ENCODE results near the gene PLEKHG1. TPM values are rescaled to one million over a fixed set of nuclear protein-coding genes. Genes with fewer than 3 reads are reported as not detected.

Gene PLEKHG1
- total RNA-seq, 1 donor from 2014 or later, result 3.3 TPM

DNA sequence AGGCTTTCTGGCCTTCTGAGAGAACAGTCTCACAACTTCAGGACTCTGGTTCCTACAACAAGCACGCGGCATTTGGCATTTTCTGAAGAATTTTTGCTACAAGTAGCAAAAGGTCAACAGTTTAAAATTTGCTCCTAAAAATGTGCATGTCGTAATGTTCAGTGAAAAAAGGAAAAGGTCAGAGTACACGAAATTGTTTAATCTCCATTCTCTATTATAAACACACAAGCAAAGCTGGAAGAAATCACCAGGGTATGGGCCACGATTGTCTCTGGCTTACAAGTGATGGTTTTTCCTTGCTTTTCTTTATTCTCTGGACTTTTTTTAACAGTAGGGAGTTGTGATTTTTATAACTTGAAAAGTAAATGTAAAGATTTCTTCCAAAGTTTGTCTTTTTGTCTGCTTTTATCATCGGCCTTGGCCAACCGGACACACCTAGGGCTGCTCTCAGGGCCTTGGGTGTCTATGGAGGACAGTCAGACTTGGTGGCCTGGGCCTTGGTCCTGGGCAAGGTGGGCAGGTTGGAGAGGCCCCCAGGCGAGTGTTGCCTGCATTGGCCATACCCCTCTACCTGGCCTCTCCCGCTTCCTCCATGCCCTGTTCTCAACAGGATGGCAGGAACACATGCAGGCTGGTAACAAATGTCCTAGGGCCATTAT, 32.4 kb downstream of the PLEKHG1 start:
- DNase-seq (ENCODE audit: extremely low spot score, unreplicated experiment), result no peak
- Mint-ChIP-seq H3K4me1 (ENCODE audit: unreplicated experiment) (peaks cover 8% of the 10 kb centered on the region), H3K36me3 (ENCODE audit: unreplicated experiment) (no peaks in the 10 kb centered on the region)

DNA sequence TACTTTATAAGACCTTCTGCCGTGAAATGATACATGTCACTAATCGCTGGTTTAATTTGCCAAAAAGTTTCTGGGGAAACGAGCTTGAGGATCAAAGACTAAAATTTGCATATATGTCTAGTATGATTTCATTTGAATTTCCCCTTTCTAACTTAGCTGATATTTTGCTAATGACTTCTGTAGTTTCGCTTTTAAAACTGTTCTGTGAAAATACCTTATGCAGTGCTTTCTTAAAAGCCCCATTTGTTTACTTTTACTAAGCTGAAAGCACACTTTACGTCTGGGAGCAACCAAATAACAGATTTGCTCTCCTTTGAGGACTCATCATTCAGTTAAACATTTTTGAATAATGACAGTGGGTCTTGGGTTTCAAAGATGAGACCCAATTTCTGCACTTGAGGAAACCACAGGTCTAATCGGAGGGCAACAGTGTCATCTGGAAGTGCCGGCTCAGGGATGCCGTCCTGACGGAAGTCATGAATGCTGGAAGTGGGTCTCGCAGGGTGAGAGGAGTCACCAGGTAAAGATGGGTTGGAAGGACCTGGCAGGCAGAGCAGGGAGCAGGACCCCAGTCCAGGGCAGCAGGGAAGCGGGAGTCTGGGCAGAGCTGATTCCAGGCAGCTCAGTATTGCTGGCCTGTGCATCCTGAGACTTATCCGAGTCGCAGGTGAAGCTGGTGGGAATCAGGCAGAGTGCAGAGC, 33.2 kb downstream of the PLEKHG1 start:
- Mint-ChIP-seq H3K27me3 (ENCODE audit: unreplicated experiment) (peaks cover 38% of the 10 kb centered on the region), H3K4me3 (ENCODE audit: unreplicated experiment) (no peak overlapping the region), H3K9me3 (ENCODE audit: unreplicated experiment) (no peaks in the 10 kb centered on the region), H3K27ac (ENCODE audit: unreplicated experiment) (no peak overlapping the region), H3K36me3 (ENCODE audit: unreplicated experiment) (no peaks in the 10 kb centered on the region), H3K4me1 (ENCODE audit: unreplicated experiment) (peaks cover 7% of the 10 kb centered on the region)
- no peak for DNase-seq (ENCODE audit: extremely low spot score, unreplicated experiment)
- TF ChIP-seq, protein P1, sequence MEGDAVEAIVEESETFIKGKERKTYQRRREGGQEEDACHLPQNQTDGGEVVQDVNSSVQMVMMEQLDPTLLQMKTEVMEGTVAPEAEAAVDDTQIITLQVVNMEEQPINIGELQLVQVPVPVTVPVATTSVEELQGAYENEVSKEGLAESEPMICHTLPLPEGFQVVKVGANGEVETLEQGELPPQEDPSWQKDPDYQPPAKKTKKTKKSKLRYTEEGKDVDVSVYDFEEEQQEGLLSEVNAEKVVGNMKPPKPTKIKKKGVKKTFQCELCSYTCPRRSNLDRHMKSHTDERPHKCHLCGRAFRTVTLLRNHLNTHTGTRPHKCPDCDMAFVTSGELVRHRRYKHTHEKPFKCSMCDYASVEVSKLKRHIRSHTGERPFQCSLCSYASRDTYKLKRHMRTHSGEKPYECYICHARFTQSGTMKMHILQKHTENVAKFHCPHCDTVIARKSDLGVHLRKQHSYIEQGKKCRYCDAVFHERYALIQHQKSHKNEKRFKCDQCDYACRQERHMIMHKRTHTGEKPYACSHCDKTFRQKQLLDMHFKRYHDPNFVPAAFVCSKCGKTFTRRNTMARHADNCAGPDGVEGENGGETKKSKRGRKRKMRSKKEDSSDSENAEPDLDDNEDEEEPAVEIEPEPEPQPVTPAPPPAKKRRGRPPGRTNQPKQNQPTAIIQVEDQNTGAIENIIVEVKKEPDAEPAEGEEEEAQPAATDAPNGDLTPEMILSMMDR (IDR thresholded peaks at IDR 0.05), result no peak

More for the DNA sequence above, 32.4 kb downstream of the PLEKHG1 start:
- no peaks in the 10 kb centered on the region for H3K9me3 Mint-ChIP-seq (ENCODE audit: unreplicated experiment)
- no peak overlapping the region for H3K4me3 Mint-ChIP-seq (ENCODE audit: unreplicated experiment)
- peaks cover 35% of the 10 kb centered on the region for H3K27me3 Mint-ChIP-seq (ENCODE audit: unreplicated experiment)
- TF ChIP-seq, protein P1 (IDR thresholded peaks at IDR 0.05), result no peak
- no peak overlapping the region for H3K27ac Mint-ChIP-seq (ENCODE audit: unreplicated experiment)

DNA sequence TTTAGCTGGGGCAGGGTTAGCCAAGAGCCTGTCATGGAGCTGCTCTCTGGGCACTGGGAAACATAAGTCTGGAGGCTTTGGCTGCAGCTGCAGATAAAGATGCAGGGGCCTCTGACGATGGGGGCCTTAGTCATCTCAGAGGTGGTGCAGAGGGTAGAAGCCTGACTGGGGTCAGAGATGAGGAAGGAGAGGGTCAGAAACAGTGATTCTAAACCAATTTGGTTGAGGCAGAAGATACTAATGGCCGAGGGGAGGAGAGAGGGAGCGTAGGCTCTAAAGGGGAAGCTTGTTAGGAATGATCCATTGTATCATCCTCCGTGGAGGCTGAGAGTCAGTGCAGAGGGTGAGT, 33.8 kb downstream of the PLEKHG1 start:
- peaks cover 38% of the 10 kb centered on the region for H3K27me3 Mint-ChIP-seq (ENCODE audit: unreplicated experiment)
- H3K27ac Mint-ChIP-seq (ENCODE audit: unreplicated experiment), result no peak overlapping the region
- no peak for DNase-seq (ENCODE audit: extremely low spot score, unreplicated experiment)
- no peaks in the 10 kb centered on the region for H3K9me3 Mint-ChIP-seq (ENCODE audit: unreplicated experiment)
- H3K36me3 Mint-ChIP-seq (ENCODE audit: unreplicated experiment), result no peaks in the 10 kb centered on the region
- TF ChIP-seq, protein P1 (IDR thresholded peaks at IDR 0.05), result no peak
- no peak overlapping the region for H3K4me3 Mint-ChIP-seq (ENCODE audit: unreplicated experiment)
- peaks cover 4% of the 10 kb centered on the region for H3K4me1 Mint-ChIP-seq (ENCODE audit: unreplicated experiment)

DNA sequence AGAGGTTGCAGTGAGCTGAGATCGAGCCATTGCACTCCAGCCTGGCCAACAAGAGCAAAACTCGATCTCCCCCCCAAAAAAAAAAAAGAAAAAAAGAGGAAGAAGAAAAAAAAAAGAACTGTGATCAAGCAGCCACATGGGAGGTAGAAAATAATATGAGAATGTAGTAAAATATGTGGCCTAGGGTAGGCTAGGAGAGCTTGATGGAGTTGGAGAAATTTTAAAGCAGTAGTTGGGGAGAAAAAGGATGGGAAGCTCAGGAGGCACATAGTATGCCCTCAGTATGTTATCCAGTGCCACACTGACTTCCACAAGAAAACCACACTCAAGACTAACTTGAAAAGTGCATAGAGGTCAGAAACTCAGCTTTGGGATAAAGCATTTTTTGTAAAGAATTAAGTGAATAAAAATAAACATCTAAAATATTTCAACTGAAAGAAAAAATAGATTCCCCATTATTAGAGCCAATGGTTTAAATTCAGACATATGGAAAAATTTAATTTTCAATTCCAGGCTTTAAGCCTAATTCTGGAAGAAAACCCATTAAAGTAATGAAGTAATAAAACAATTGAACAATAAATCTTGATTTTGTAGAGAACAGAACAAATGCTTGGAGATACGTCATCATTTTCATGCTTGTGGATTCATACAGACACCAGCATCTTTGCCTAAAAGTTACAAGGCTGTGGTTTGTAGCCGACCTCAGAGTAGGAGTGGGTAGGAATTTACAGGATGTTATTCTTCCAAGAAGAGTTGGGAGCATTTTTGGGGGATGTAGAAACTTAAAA, 34.7 kb downstream of the PLEKHG1 start:
- Mint-ChIP-seq H3K9me3 (ENCODE audit: unreplicated experiment) (no peaks in the 10 kb centered on the region), H3K27ac (ENCODE audit: unreplicated experiment) (no peak overlapping the region), H3K4me1 (ENCODE audit: unreplicated experiment) (peaks cover 4% of the 10 kb centered on the region), H3K27me3 (ENCODE audit: unreplicated experiment) (peaks cover 38% of the 10 kb centered on the region), H3K36me3 (ENCODE audit: unreplicated experiment) (no peaks in the 10 kb centered on the region), H3K4me3 (ENCODE audit: unreplicated experiment) (no peak overlapping the region)
- no peak for DNase-seq (ENCODE audit: extremely low spot score, unreplicated experiment)
- TF ChIP-seq, protein P1 (IDR thresholded peaks at IDR 0.05), result no peak

DNA sequence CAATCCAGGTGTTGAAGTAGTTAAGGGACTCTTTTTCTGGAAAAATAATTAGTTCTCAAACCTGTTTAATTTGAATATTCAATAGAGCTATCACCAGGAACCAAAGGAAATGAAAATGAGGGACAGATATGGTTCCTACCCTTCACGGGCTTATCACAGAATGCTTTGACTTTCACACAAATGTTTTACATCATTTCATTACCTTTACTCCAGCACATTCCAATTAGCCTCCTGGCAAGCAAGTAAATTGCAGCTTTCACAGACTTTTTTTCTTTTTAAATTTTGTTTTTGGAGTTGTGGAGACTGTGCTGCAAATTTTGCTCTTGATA, 35.2 kb downstream of the PLEKHG1 start:
- Mint-ChIP-seq H3K4me1 (ENCODE audit: unreplicated experiment) (peaks cover 4% of the 10 kb centered on the region), H3K9me3 (ENCODE audit: unreplicated experiment) (no peaks in the 10 kb centered on the region), H3K27ac (ENCODE audit: unreplicated experiment) (no peak overlapping the region), H3K36me3 (ENCODE audit: unreplicated experiment) (no peaks in the 10 kb centered on the region), H3K4me3 (ENCODE audit: unreplicated experiment) (no peak overlapping the region), H3K27me3 (ENCODE audit: unreplicated experiment) (peaks cover 38% of the 10 kb centered on the region)
- DNase-seq (ENCODE audit: extremely low spot score, unreplicated experiment), result no peak
- TF ChIP-seq, protein P1 (IDR thresholded peaks at IDR 0.05), result no peak
